Jurkat, Clone E6-1 (cell line): Measurements from ENCODE around the gene GLB1L2.

Experiments
- DNase-seq: peaks from one replicate; pipeline ENCODE4 v3.0.0-alpha.2; 2011; ENCODE audit warnings: low read depth, low spot score
- H3K4me3 ChIP-seq: 2 replicates; pipeline ENCODE4 v1.5.1; 2011; ENCODE audit warnings: mild to moderate bottlenecking, low read length, control low read depth, moderate library complexity

The GLB1L2 gene

DNA sequence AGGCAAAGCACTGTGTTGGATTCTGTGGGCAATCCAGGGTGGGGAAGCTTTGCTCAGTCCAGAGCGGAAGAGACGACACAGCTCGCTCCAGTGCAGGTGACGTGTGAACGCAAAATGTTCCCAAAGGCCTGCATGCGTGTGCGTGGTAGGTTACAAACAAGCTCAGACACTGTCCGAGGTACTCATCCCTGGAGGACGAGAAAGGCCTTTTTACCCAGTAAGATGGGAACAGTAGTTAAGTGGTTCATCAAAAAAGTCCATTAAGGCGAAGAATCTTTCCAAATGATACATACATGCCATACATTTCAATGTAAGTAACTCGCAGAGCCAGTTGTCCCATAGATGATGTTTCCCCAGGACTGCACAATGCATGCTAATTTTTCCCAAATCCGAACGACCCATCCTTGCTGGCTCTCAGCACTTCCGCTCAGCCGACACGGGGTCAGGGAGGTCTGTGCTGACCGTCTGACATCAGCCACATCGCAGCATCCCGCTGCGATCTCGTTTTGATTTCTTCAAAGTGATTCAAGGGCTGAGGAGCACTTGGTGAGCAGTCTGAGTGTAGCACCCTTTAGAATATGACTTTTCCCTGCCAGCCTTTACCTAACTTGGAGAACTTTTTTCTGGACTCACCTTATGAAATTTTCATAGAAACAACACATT is 61.3 kb downstream of the GLB1L2 start:
- no peak overlapping the region for H3K4me3 ChIP-seq
- DNase-seq: no peak

DNA sequence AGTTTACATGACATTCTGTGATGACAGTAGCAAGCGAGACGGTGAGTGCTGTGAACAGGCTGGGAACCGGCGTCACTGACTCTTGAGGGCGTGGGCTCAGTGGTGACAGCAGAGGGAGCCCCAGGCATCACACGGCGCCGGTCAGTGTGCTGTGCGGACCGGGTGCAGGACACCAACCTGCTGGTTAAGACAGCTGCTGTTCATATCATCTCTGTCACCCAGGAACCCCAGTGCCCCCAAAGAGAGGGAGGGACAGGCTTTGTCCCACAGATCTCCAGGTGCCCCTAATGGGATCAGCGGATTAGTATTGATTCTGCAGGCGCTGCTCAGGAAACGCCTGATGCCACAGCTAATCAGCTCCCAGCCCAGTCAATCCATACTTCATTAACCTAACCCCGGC is 61.9 kb downstream of the GLB1L2 start:
- DNase-seq: no peak
- no peak overlapping the region for H3K4me3 ChIP-seq

DNA sequence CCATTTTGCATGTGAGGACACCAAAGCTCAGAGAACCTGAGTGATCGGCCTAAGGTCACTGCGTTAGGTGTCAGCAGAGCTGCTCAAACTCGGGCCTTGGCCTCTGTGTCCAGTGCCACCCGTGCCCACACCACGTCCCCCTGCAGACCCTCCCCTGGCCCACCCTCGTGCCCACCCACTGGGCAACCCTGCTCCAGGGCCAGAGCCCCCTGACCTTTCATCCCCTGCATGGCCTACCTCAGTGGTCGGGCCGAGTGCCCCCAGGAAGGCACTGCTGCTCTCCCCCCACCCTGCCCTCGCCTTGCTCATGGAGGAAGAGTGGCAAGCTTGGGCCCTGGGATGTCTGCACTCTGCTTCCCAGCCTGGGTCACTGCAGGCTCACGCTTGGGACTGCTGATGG is 62.5 kb downstream of the GLB1L2 start:
- H3K4me3 ChIP-seq: no peak overlapping the region
- DNase-seq: no peak

DNA sequence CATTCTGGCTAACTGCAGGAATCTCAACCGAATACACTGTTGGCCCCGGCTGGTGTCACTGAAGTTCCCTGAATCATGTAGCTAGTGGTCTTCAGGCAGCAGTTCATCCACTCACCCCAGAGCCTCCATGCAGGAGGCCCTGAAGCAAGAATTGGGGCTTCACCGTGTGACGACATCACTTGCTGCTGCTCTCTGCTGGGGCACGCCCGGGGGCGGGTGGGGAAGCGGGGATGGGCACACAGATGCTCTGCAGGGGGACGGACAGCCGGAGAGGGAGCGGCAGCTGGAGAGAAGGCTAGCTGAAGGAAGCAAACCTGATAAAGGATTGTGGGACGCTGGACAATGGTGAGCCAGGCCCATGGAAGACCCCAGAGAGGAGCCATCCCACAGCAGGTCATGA is 63.2 kb downstream of the GLB1L2 start:
- H3K4me3 ChIP-seq: no peak overlapping the region

DNA sequence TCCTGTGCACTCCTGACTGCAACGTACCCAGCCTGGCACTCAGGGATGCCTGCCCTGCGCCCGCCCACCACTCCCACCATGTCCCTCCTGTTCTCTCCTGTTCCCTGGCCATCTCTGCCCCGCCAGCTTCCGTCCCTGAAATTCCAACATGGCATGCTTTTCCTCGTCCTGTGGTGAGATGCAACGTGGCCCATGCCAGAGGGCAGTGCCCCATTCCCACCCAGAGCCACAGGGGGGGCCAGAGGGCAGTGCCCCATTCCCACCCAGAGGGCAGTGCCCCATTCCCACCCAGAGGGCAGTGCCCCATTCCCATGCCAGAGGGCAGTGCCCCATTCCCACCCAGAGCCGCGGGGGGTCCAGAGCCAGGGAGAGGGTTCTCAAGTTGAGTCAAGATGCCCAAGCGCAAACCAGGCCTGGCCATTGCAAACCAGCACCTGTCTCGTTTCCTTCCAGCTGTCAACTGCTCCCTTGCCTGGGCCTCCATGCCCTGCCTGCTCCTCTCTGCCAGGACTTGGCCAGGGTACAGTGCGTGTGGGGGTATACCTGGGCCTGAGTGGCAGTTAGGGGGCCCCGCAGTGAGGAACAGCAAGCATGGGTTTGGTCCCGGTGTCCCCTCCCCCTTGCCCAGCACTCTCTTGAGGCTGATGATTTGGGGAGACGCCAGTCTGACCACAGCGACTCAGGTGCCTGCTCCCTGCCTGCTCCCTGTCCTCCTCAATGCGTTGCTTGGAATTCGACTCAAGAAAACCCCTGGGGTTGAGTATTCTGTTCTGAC is 65.7 kb downstream of the GLB1L2 start:
- H3K4me3 ChIP-seq: no peak overlapping the region
- no peak for DNase-seq

More for the DNA sequence above, 63.2 kb downstream of the GLB1L2 start:
- no peak for DNase-seq

DNA sequence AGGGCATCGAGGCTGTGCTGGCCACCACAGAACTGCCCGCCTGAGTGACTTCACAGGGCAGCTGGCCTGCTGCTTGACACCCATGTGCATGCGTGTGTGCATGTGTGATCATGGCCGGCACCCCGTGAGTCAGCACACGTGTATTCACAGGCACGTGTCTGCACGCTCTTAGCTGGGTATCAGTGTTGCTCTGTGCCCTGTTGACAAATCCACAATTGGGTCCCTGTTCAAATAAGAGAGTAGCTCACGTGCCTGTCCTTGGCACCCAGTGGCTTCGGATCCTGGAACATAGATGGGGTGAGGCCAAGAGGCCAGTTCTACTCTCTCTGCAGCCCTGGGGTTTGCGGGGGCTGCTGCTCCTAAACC is 66.3 kb downstream of the GLB1L2 start:
- no peak for DNase-seq
- H3K4me3 ChIP-seq: no peak overlapping the region

DNA sequence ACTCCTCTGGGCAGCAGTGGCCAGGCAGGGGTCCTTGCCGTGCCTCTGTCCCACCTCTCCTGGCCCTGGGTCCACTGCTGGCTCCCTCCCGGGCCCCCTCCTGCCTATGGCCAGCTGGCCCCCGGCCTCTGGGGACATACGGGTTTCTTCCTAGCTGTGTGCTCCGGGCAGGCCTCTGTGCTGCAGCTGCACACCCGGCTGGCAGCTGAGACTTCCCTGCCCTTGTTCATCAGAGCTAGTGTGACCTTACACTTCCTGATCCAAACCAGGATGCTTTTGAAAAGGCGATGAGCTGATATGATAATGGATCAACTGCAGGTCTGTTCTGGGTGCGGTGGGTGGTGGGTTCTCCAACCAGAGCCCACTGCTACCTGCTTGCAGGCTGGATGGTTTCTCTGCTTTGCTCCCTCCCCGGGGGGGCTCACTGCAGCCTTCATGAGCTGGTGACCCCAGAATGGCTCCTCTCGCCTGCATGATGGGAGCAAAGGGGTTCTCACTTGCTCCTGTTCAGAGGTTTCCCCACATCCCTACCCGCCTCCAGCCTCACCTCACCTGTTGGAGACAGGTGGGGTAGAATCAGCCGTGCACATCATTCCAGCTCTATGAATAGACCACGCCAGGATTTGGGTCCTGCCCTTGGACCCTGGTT is 67.0 kb downstream of the GLB1L2 start:
- no peak for DNase-seq
- no peak overlapping the region for H3K4me3 ChIP-seq

DNA sequence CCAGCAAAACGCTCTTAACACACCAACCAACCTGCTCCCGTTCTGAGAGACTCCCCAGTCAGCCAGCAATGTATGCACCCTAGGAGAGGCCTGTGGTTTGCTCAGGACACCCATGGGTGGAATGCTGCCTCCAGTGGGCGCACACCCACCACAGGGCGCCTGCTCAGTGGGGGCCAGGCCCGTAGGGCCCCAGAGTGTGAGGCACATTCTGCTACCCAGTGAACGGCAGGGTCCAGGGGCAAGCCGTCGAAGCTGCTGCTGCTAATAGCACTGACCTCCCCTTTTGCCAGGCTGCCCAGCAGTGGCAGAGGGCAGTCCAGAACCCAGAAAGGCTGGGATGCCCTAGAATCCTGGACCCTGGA is 67.5 kb downstream of the GLB1L2 start:
- no peak for DNase-seq
- H3K4me3 ChIP-seq: no peak overlapping the region

DNA sequence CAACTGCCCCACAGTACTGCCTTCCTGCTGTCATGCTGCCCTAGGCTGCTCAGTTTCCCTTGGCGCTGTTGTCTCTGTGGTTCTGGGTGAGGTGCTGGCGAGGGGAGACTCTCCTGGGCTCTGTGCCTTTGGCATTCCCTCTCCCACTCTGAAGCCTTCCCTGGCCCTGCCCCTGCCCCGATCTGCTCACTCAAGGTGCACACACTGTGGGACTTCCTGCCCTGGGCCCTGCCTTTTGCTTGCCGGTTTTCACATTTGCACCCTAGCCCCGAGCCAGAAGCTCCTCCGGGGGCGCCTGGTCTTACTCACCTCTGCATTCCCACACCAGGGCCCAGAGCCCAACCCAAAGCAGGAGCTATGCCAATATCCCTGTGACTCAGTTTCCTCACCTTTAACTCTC is 68.2 kb downstream of the GLB1L2 start:
- no peak for DNase-seq
- no peak overlapping the region for H3K4me3 ChIP-seq

DNA sequence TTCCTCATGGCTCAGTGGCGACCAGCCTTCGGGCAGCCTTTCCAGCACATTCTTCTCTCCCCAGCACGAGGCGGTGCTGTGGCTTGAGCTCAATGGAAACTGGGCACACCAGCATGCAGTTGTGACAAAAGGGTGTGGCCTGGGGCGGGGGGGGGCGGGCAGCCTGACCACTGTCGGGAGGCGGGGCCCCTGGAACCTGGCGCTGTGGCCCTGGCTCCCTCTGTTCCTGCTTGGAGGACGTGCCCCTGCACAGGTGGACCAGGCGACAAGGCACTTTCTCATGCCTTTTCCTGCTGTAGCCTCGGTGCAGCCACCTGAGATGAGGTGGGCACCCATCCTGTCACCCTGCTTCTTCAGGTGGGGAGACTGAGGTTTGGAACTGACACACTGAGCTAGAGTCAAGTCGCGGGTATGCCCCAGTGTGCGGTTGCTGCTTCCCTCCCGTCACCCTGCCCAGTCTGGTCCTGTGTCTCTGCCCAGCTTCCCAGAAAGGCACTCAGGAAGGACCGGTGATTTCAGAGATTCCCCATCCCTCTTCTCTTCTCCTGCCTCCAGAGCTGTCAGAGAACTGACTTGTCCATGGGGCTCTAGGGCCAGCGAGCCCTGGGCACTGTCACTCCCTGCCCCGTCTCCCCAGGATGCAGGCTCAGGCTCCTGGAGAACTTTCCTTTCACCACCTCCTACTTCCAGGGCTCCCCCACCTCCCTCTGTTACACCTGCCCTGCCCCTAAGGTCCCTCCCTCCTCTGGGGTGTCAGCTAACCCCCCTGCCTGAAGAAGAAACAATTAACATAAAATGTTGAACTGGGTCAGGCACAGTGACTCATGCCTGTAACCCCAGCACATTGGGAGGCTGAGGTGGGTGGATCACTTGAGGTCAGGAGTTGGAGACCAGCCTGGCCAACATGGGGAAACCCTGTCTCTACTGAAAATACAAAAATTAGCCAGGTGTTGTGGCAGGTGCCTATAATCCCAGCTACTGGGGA is 70.3 kb downstream of the GLB1L2 start:
- no peak overlapping the region for H3K4me3 ChIP-seq
- no peak for DNase-seq

DNA sequence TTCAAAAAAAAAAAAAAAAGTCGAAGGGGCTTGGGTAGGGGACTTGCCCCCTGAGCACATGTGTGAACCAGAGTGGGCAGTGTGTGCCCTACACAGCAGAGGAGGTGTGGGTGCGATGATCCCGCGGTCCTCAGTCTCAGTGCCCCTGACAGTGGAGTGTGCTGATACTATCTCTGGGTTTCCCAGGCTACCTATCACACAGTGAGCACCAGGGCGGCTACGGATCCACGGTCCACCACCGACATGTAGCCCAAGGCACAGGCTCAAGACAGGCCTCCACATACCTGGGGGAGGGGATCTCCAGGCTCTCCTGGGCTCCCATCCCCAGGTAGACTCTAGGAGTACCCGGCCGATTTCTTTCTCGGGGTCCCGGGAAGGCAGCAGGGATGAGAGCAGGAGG is 71.1 kb downstream of the GLB1L2 start:
- no peak overlapping the region for H3K4me3 ChIP-seq
- no peak for DNase-seq

DNA sequence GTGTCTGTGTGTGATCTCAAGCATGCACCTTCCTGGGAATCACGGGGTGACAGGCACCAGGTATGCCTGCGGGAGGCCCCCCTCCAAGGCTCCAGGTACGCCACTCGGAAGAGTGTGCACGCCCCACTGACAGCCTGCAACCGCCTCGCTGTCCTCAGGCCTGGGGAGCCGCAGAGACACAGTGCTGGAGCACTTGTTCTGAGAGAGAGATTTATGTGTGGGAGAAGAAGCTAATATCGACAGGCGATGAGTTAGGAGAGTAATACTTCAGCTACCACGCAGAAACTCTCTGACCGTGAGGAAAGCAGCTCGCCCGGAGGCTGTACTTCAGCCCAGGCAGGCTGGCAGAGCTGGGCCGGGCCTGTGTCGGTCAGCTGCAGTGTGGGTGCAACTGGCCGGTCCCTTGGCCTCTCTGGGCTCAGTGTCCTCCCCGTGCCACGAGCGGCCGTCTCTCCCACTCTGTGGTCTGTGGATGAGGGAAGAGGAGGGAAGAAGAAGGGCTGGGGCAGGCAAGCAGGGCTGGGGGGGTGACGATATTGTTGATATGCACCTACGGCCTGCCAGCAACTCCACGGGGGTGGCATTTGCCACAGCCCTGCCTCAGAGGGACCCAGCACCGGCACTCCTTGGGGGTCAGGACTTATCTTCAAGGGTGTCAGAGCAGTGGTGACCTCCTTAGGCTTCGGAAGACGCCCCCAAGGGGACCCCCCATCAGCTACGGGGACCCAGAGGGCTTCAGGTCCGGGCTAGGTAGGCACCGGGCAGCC is 73.0 kb downstream of the GLB1L2 start:
- DNase-seq: no peak
- H3K4me3 ChIP-seq: no peak overlapping the region

DNA sequence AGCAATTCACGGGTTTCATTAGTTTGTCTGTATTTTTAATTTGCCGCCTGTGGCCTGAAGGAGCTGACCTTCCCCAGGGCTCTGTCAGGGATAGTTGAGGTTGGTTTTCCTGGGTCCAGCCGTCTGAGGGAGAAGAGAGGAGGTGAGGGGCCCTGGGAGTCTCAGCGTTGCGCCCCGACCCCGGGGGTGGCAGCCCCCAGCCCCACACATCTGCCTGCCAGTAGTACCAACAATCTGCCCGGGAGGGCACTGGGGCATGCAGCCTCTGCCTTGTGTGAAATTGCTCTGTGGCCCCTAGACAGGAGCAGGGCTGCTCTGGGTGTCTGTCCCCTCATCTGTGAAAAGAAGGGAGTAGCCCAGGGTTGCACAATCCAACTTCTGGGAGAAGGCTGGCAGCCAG is 73.6 kb downstream of the GLB1L2 start:
- no peak for DNase-seq
- H3K4me3 ChIP-seq: no peak overlapping the region

DNA sequence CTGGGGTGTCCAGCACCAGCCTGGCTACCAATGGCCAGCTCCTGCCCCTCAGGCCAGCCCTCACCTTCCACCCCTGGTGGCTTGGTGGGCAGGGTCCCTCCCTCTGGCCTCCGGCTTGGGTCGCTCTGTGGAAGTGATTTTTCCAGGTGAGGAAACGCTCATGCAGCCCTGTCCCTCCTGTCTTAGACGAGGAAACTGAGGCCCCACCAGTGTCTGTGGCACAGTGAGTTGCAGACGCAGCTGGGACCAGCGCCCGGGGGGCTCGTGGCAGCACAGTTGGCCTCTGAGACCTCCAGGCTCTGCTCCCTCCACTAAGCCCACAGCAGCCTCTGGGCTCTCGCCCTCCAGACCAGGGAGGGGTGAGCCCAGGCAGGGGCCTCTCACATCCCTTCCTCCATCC is 74.1 kb downstream of the GLB1L2 start:
- no peak overlapping the region for H3K4me3 ChIP-seq
- no peak for DNase-seq

DNA sequence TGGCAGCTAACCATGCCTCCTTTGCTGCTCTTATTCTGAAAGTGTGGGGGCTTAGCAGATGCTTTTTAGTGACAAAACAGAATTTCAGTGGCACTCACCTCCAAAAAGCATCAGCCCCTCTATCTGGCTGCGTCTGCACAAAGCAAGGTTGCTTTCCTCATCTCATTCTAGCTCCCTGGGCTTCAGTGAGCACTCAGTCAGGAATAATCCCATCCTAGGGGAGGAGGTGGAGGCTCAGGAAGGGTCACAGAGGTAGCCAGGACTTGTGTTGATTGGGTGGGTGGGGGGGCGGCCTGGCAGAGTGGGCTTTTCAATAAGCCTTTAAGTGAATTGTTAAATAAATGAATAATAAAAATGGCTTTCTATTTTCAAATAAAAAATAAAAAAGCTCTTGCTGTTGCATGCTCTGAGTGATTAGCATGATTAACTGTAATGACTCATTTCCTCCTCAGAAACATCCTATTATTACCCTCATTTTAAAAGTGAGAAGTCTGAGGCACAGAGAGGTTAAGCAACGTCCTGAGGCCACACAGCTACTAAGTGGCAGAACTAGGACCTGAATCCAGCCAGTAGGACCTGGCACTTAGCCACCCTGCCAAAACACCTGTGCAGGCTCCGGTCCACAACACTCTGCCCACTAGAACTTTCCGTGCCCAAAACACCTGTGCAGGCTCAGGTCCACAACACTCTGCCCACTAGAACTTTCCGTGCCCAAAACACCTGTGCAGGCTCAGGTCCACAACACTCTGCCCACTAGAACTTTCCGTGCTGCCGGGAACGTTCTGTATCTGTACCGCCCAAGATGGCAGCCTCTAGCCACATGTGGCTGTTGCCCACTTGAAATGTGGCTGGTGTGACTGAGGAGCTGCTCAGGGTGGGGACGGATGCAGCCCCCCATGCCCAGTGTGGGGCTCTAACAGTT is 74.7 kb downstream of the GLB1L2 start:
- no peak for DNase-seq
- H3K4me3 ChIP-seq: no peak overlapping the region

DNA sequence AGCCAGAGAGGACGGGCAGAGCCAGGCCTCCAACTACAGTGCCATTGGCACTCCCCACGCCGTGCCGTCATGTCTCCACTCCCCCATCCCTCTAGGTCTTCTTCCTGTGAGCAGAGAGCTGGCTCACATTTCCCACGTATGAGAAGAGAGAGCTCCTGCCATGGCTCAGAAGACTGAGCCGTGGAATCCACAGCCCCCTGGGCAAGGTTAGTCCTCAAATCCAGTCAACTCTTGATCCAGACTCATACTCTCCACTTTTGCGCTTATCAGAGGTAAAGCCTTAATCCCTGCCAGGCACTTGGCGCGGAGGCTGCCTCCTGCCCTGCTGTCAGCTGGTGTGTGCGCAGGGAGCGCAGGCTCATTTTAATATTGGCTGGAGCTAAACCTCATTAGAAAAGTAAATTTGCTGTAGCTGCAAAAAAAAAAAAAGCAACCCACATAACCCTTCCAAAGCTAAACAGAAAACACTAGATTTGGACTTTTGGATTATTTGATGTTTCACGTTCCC is 75.6 kb downstream of the GLB1L2 start:
- H3K4me3 ChIP-seq: no peak overlapping the region
- DNase-seq: no peak

DNA sequence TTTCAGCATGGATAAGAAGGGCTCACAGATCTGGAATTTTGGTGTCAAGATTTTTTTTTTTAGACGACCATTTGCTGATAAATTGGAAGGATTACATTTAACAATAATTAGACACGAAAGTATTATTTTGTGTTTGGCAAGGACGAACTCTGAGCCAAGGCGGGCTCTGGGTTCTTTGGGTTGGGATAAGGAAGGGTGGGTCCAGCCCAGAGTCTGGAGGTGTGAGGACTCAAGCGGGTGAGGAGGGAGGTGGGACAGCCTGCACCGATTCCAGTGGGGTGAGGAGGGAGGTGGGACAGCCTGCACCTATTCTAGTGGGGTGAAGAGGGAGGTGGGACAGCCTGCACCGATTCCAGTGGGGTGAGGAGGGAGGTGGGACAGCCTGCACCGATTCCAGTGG is 76.1 kb downstream of the GLB1L2 start:
- DNase-seq: no peak
- no peak overlapping the region for H3K4me3 ChIP-seq
